Measurements from ENCODE around the gene PSMA3. TPM values are rescaled to one million over a fixed set of nuclear protein-coding genes. Genes with fewer than 3 reads are reported as not detected.

The PSMA3 gene
- total and polyA plus RNA-seq, 5 donors from 2014 or later = 137 to 218 (median 189) TPM

GRCh38 chr14:58285132-58285531 lies 40.5 kb downstream of the PSMA3 start:
- Histone ChIP-seq H3K36me3 (ENCODE audit: control insufficient read depth, insufficient read depth, low read length) (peaks cover 71% of the 10 kb centered on the region), H3K27me3 (ENCODE audit: control insufficient read depth, insufficient read depth, low read length) (no peaks in the 10 kb centered on the region), H3K4me1 (ENCODE audit: control insufficient read depth, insufficient read depth, low read length, poor library complexity, severe bottlenecking) (peaks cover 19% of the 10 kb centered on the region), H3K4me3 (ENCODE audit: low read depth, low read length) (no peak overlapping the region), H3K27ac (ENCODE audit: insufficient read depth, low read length, poor library complexity, severe bottlenecking) (no peak overlapping the region), H3K9me3 (ENCODE audit: control insufficient read depth in 2 of 2, low read length in 2 of 2) (no peaks in the 10 kb centered on the region)
- Mint-ChIP-seq H3K4me1 (peaks cover 52 to 84% (median 59%) of the 10 kb centered on the region in 4 donors), H3K27ac (peak overlapping the region in 2 of 3 donors; percentile 6 to 80), H3K27me3 (no peaks in the 10 kb centered on the region), H3K9me3 (no peaks in the 10 kb centered on the region), H3K4me3 (peak overlapping the region in 1 of 4 donors; percentile 6), H3K36me3 (peaks cover 67% of the 10 kb centered on the region)
- no peak for ATAC-seq (ENCODE audit: low read depth in 2 of 2)
- DNase-seq = no peak

- H3K4me1 ChIP-seq (ENCODE audit: control insufficient read depth, insufficient read depth, low read length, poor library complexity, severe bottlenecking) = peaks cover 1% of the 10 kb centered on the region
- Mint-ChIP-seq H3K9me3 (no peaks in the 10 kb centered on the region), H3K4me3 (peak overlapping the region in 2 of 4 donors; percentile 33 to 35)
Measured at GRCh38 chr14:58287607-58288042, 43.0 kb downstream of the PSMA3 start.

GRCh38 chr14:58288106-58288792 lies 43.6 kb downstream of the PSMA3 start:
- Mint-ChIP-seq H3K36me3 (peaks cover 64% of the 10 kb centered on the region), H3K9me3 (no peaks in the 10 kb centered on the region), H3K4me3 (peak overlapping the region in 1 of 4 donors; percentile 39), H3K4me1 (peaks cover 46 to 76% (median 51%) of the 10 kb centered on the region in 4 donors), H3K27me3 (no peaks in the 10 kb centered on the region), H3K27ac (peak overlapping the region in 1 of 3 donors; percentile 77)
- H3K4me1 ChIP-seq (ENCODE audit: control insufficient read depth, insufficient read depth, low read length, poor library complexity, severe bottlenecking) = peaks cover 4% of the 10 kb centered on the region
- H3K36me3 ChIP-seq (ENCODE audit: control insufficient read depth, insufficient read depth, low read length) = peaks cover 91% of the 10 kb centered on the region
- ATAC-seq (ENCODE audit: low read depth in 2 of 2) = no peak
- H3K27me3 ChIP-seq (ENCODE audit: control insufficient read depth, insufficient read depth, low read length) = no peaks in the 10 kb centered on the region
- no peak overlapping the region for H3K4me3 ChIP-seq (ENCODE audit: low read depth, low read length)
- no peak overlapping the region for H3K27ac ChIP-seq (ENCODE audit: insufficient read depth, low read length, poor library complexity, severe bottlenecking)
- no peak for DNase-seq
- no peaks in the 10 kb centered on the region for H3K9me3 ChIP-seq (ENCODE audit: control insufficient read depth in 2 of 2, low read length in 2 of 2)

More at GRCh38 chr14:58287607-58288042, 43.0 kb downstream of the PSMA3 start:
- Mint-ChIP-seq H3K36me3 (peaks cover 63% of the 10 kb centered on the region), H3K27ac (peak overlapping the region in 1 of 3 donors; percentile 76), H3K4me1 (peaks cover 45 to 76% (median 51%) of the 10 kb centered on the region in 4 donors), H3K27me3 (no peaks in the 10 kb centered on the region)
- H3K27me3 ChIP-seq (ENCODE audit: control insufficient read depth, insufficient read depth, low read length) = no peaks in the 10 kb centered on the region
- H3K9me3 ChIP-seq (ENCODE audit: control insufficient read depth in 2 of 2, low read length in 2 of 2) = no peaks in the 10 kb centered on the region
- DNase-seq (no peak), ATAC-seq (ENCODE audit: low read depth in 2 of 2) (no peak)
- H3K36me3 ChIP-seq (ENCODE audit: control insufficient read depth, insufficient read depth, low read length) = peaks cover 92% of the 10 kb centered on the region
- no peak overlapping the region for H3K4me3 ChIP-seq (ENCODE audit: low read depth, low read length)
- no peak overlapping the region for H3K27ac ChIP-seq (ENCODE audit: insufficient read depth, low read length, poor library complexity, severe bottlenecking)

- Mint-ChIP-seq H3K27me3 (no peaks in the 10 kb centered on the region), H3K4me1 (peaks cover 30 to 86% (median 57%) of the 10 kb centered on the region in 4 donors), H3K9me3 (no peaks in the 10 kb centered on the region), H3K4me3 (peak overlapping the region in 2 of 4 donors; percentile 48), H3K27ac (no peak overlapping the region), H3K36me3 (peaks cover 64% of the 10 kb centered on the region)
- H3K4me1 ChIP-seq (ENCODE audit: control insufficient read depth, insufficient read depth, low read length, poor library complexity, severe bottlenecking) = peaks cover 23% of the 10 kb centered on the region
- H3K27ac ChIP-seq (ENCODE audit: insufficient read depth, low read length, poor library complexity, severe bottlenecking) = no peak overlapping the region
- H3K27me3 ChIP-seq (ENCODE audit: control insufficient read depth, insufficient read depth, low read length) = no peaks in the 10 kb centered on the region
- H3K9me3 ChIP-seq (ENCODE audit: control insufficient read depth in 2 of 2, low read length in 2 of 2) = no peaks in the 10 kb centered on the region
- peaks cover 77% of the 10 kb centered on the region for H3K36me3 ChIP-seq (ENCODE audit: control insufficient read depth, insufficient read depth, low read length)
- H3K4me3 ChIP-seq (ENCODE audit: low read depth, low read length) = no peak overlapping the region
- DNase-seq (no peak), ATAC-seq (ENCODE audit: low read depth in 2 of 2) (no peak)
Measured at GRCh38 chr14:58291646-58292045, 47.0 kb downstream of the PSMA3 start.

GRCh38 chr14:58292187-58292586 lies 47.5 kb downstream of the PSMA3 start:
- ATAC-seq (ENCODE audit: low read depth in 2 of 2) (no peak), DNase-seq (no peak)
- Histone ChIP-seq H3K27me3 (ENCODE audit: control insufficient read depth, insufficient read depth, low read length) (no peaks in the 10 kb centered on the region), H3K4me1 (ENCODE audit: control insufficient read depth, insufficient read depth, low read length, poor library complexity, severe bottlenecking) (peaks cover 29% of the 10 kb centered on the region), H3K4me3 (ENCODE audit: low read depth, low read length) (peak overlapping the region; percentile 28), H3K36me3 (ENCODE audit: control insufficient read depth, insufficient read depth, low read length) (peaks cover 71% of the 10 kb centered on the region), H3K27ac (ENCODE audit: insufficient read depth, low read length, poor library complexity, severe bottlenecking) (no peak overlapping the region), H3K9me3 (ENCODE audit: control insufficient read depth in 2 of 2, low read length in 2 of 2) (no peaks in the 10 kb centered on the region)
- Mint-ChIP-seq H3K4me1 (peaks cover 30 to 88% (median 60%) of the 10 kb centered on the region in 4 donors), H3K36me3 (peaks cover 62% of the 10 kb centered on the region), H3K9me3 (no peaks in the 10 kb centered on the region), H3K27ac (no peak overlapping the region), H3K27me3 (no peaks in the 10 kb centered on the region), H3K4me3 (peak overlapping the region in 2 of 4 donors; percentile 15 to 66)

GRCh38 chr14:58294201-58294600 lies 49.6 kb downstream of the PSMA3 start:
- DNase-seq (no peak), ATAC-seq (ENCODE audit: low read depth in 2 of 2) (no peak)
- H3K4me3 Mint-ChIP-seq = peak overlapping the region in 3 of 4 donors; percentile 64 to 66 (median 66)
- peaks cover 45% of the 10 kb centered on the region for H3K36me3 Mint-ChIP-seq
- H3K27ac ChIP-seq (ENCODE audit: insufficient read depth, low read length, poor library complexity, severe bottlenecking) = no peak overlapping the region
- no peak overlapping the region for H3K4me3 ChIP-seq (ENCODE audit: low read depth, low read length)
- no peaks in the 10 kb centered on the region for H3K27me3 ChIP-seq (ENCODE audit: control insufficient read depth, insufficient read depth, low read length)
- no peak overlapping the region for H3K27ac Mint-ChIP-seq
- H3K9me3 Mint-ChIP-seq = no peaks in the 10 kb centered on the region
- peaks cover 55% of the 10 kb centered on the region for H3K36me3 ChIP-seq (ENCODE audit: control insufficient read depth, insufficient read depth, low read length)
- H3K27me3 Mint-ChIP-seq = no peaks in the 10 kb centered on the region
- H3K4me1 Mint-ChIP-seq = peaks cover 13 to 68% (median 46%) of the 10 kb centered on the region in 4 donors
- peaks cover 30% of the 10 kb centered on the region for H3K4me1 ChIP-seq (ENCODE audit: control insufficient read depth, insufficient read depth, low read length, poor library complexity, severe bottlenecking)
- H3K9me3 ChIP-seq (ENCODE audit: control insufficient read depth in 2 of 2, low read length in 2 of 2) = no peaks in the 10 kb centered on the region

- H3K9me3 Mint-ChIP-seq = no peaks in the 10 kb centered on the region
- H3K27me3 Mint-ChIP-seq = no peaks in the 10 kb centered on the region
- no peak for ATAC-seq (ENCODE audit: low read depth in 2 of 2)
- peak overlapping the region; percentile 99 for H3K4me3 ChIP-seq (ENCODE audit: low read depth, low read length)
- H3K36me3 ChIP-seq (ENCODE audit: control insufficient read depth, insufficient read depth, low read length) = peaks cover 35% of the 10 kb centered on the region
- H3K36me3 Mint-ChIP-seq = peaks cover 30% of the 10 kb centered on the region
- no peak for DNase-seq
- no peak overlapping the region for H3K4me3 Mint-ChIP-seq
- no peaks in the 10 kb centered on the region for H3K27me3 ChIP-seq (ENCODE audit: control insufficient read depth, insufficient read depth, low read length)
- no peaks in the 10 kb centered on the region for H3K9me3 ChIP-seq (ENCODE audit: control insufficient read depth in 2 of 2, low read length in 2 of 2)
- peaks cover 44% of the 10 kb centered on the region for H3K4me1 ChIP-seq (ENCODE audit: control insufficient read depth, insufficient read depth, low read length, poor library complexity, severe bottlenecking)
- peaks cover 2 to 68% (median 36%) of the 10 kb centered on the region in 4 donors for H3K4me1 Mint-ChIP-seq
- H3K27ac Mint-ChIP-seq = no peak overlapping the region
- peak overlapping the region; percentile 98 for H3K27ac ChIP-seq (ENCODE audit: insufficient read depth, low read length, poor library complexity, severe bottlenecking)
Measured at GRCh38 chr14:58296726-58297125, 52.1 kb downstream of the PSMA3 start.

GRCh38 chr14:58297412-58297761 lies 52.7 kb downstream of the PSMA3 start:
- H3K9me3 ChIP-seq (ENCODE audit: control insufficient read depth in 2 of 2, low read length in 2 of 2) = no peaks in the 10 kb centered on the region
- H3K36me3 ChIP-seq (ENCODE audit: control insufficient read depth, insufficient read depth, low read length) = peaks cover 32% of the 10 kb centered on the region
- Mint-ChIP-seq H3K4me1 (peaks cover 0 to 69% (median 36%) of the 10 kb centered on the region in 4 donors), H3K27ac (no peak overlapping the region), H3K36me3 (peaks cover 29% of the 10 kb centered on the region), H3K9me3 (no peaks in the 10 kb centered on the region), H3K27me3 (no peaks in the 10 kb centered on the region), H3K4me3 (no peak overlapping the region)
- peak overlapping the region; percentile 98 for H3K27ac ChIP-seq (ENCODE audit: insufficient read depth, low read length, poor library complexity, severe bottlenecking)
- H3K4me1 ChIP-seq (ENCODE audit: control insufficient read depth, insufficient read depth, low read length, poor library complexity, severe bottlenecking) = peaks cover 44% of the 10 kb centered on the region
- peak overlapping the region; percentile 99 for H3K4me3 ChIP-seq (ENCODE audit: low read depth, low read length)
- no peaks in the 10 kb centered on the region for H3K27me3 ChIP-seq (ENCODE audit: control insufficient read depth, insufficient read depth, low read length)
- no peak for DNase-seq
- ATAC-seq (ENCODE audit: low read depth in 2 of 2) = no peak

Data from CD4-positive, CD25-positive, alpha-beta regulatory T cell (primary cell).